HG02943 (cell line): Measurements from ENCODE around the gene AFF1.
"Not testable (repeated sequence)": the region's sequence is repeated elsewhere in the genome, so short reads cannot be mapped to it uniquely, and the experiment has no call there.

ENCODE experiments used
- ATAC-seq: cut with Tn5 transposase; IDR thresholded peaks from one replicate; pipeline ENCODE4 v1.9.1; 2021; ENCODE audit warnings: mild to moderate bottlenecking, low read depth, moderate library complexity; ENCODE audit not compliant: unreplicated experiment

AFF1 gene

GRCh38 chr4:87050596-87050995 is 115.8 kb downstream of the AFF1 start:
- ATAC-seq: no peak

- no peak for ATAC-seq
Measured at GRCh38 chr4:87051121-87051713, 116.4 kb downstream of the AFF1 start.

DNA sequence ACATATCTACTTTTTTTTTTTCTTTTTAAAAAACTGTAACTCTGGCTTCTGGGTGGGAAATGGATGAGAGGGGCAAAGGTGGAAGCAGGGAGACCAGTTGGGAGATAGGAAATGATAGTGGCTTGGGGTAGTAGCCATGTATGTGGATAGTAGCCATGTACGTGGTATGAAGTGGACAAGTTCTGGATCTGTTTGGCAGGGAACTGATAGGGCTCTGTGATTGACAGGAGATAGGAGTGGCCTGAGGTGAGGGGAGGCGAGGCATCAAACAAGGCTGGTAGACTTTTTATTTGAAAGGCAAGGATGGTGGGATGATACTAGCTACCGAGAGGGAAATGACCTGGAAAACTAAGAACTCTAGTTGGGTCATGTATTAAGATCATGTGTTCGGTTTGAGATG is 117.8 kb downstream of the AFF1 start:
- ATAC-seq: no peak

GRCh38 chr4:87053176-87053658 is 118.4 kb downstream of the AFF1 start:
- ATAC-seq: no peak

GRCh38 chr4:87053802-87054767 is 119.3 kb downstream of the AFF1 start:
- no peak for ATAC-seq

DNA sequence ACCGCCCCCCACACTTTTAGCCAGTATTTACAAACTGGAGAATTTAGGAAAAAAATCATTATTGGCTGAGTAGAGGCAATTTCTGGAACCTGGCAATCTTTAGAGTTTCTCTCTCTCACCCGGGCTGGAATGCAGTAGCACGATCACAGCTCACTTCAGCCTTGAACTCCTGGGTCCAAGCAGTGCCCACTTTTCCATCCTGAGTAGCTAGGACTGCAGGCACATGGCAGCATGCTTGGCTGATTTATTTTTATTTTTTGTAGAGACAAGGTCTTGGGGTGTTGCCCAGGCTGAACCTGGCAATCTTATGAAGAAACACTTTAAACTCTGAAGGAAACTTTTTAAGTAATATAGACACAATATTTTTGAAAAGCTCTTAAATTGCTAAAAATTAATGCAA is 120.1 kb downstream of the AFF1 start:
- ATAC-seq: no peak

DNA sequence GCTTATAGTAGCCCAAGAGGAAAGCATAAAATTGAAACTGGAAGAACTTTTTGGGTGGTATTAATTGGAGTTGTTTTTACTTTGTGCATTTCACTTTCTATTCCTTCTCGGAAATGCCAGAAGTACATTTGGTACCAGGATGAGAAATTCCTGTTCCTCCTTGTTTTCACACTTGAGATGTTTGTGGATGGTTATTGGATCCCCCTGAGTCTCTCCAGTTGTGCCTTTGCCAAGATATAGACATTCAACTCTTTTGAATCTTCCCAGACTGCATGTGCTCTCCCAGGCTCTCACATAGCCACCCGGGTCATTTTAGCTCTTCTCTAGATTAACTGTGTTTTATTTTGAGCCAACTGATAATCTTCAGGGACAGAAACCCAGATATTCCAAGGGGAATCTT is 120.5 kb downstream of the AFF1 start:
- ATAC-seq: no peak

DNA sequence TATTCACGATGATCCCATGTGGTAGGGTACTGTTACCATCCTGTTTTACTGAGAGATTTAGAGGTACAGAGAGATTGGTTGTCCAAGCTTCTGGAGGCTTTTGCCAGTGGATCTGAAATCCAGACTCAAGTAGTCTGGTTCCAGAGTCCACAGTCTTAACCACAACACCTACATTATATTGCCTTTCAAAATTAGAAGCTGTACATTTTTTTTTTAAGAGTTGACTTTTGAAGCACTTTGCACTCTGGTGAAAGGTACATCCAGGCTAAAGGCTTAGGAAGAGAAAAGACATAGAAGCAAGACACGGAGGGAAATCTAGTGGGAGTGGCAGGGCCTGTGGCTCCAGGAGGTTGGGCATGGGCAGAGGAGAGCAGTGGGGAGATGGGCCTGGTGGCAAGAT is 122.1 kb downstream of the AFF1 start:
- ATAC-seq: no peak

DNA sequence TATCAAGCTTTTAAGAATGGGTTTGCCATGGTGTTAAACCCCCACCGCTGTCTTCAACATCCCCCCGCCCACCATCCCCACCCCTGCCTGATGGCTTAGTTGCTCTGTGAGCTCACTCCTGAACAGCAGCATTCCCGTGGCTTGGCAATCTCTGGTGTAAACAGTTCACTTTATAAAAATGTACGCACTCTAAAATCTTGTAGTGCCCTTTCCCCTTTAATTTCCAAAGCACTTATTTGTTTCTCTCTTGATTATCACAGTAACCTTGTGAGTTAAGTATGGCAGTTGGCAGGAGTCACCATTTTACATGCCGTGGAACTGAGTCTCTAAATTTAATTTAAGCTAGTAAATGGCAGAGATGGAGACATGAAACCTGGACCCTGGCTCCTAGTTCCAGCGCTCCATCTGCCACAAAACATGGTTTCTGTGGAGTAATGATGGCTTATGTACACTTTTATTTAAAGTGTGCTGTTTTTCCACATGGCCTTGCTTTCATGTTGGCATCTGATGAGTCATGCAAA is 123.1 kb downstream of the AFF1 start:
- ATAC-seq: no peak

DNA sequence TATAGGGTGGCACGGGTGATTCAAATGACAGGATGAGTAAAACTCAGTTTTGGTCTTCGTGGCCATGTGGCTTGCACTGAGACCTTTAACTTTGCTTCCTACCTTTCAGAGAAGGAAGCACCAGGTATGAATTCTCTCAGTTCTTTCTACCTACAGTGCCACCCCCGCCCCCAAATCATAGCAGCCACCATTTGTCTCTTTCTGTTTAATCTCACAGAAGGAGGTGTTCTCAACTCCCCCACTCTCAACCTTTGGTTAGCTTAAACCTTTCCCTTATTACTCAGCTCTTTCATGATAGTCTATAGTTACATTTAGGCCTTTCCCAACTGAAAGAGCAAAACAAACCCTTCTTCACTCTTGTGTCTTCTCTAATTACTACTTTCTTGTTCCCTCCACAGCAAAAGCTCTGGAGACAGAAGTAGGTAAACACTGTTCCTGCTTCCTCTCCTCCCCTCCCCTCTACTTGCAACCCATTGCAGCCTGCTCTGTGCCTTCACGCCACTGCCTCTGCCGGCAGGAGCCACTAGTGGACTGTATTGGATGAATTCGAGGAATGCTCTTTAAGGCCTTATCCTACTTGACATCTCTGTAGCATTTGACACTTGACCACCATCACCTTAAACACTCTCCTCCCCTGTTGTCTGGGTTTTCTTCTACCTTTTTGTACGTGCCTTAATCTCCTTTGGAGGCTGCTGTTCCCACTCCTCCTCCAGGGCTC is 123.7 kb downstream of the AFF1 start:
- no peak for ATAC-seq

GRCh38 chr4:87060957-87061356 is 126.1 kb downstream of the AFF1 start:
- no peak for ATAC-seq

DNA sequence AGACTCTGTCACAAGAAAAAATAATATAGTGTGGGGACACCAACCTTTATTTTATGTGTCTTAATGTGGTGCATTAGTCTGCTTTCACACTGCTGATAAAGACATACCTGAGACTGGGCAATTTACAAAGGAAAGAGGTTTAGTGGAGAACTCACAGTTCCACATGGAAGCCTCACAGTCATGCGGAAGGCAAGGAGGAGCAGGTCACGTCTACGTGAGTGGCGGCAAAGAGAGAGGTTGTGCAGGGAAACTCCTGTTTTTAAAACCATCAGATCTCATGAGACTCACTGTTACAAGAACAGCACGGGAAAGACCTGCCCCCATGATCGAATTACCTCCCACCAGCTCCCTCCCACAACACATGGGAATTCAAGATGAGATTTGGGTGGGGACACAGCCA is 130.2 kb downstream of the AFF1 start:
- no peak for ATAC-seq

GRCh38 chr4:87066403-87067123 is 131.8 kb downstream of the AFF1 start:
- no peak for ATAC-seq

- ATAC-seq: no peak
Measured at GRCh38 chr4:87067124-87067885, 132.5 kb downstream of the AFF1 start.

DNA sequence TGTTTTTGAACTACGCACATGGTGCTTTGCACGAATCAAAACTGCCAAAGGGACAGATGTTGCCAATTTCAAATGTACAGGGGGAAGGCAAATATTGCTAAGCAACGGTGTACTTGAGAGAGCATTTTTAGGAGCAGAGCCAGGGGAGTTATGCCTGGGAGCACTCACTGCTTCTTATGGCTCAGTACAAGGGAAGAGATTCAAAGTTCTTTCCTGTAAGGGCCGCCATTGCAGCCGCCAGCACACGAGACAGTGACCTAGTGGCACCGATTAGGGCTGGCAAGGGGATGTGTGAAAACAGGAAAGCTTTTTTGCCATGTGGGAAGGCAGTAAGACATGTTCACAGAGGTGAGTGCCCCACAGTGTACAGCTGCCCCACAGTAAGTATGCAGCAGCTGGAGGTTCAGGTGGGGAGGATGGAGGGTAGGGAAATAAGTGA is 133.8 kb downstream of the AFF1 start:
- no peak for ATAC-seq

GRCh38 chr4:87069037-87069742 is 134.4 kb downstream of the AFF1 start:
- no peak for ATAC-seq

- no peak for ATAC-seq
Measured at GRCh38 chr4:87071401-87071800, 136.6 kb downstream of the AFF1 start.

GRCh38 chr4:87072545-87072944 is 137.7 kb downstream of the AFF1 start:
- ATAC-seq: not testable (repeated sequence)
